KMS-11 (cell line): ENCODE data around the gene STX8.

Experiments used
- H2AFZ ChIP-seq: fragments of 200-600 bp; sonication (generic); 2 replicates; pipeline ENCODE4 v1.6.1; 2016; ENCODE audit warnings: antibody characterized with exemption, mixed run types, low read depth
- H3K27ac ChIP-seq: fragments of 200-600 bp; sonication (generic); 2 replicates; pipeline ENCODE4 v1.6.1; 2016; ENCODE audit warnings: mild to moderate bottlenecking, mixed run types
- H3K27me3 ChIP-seq: fragments of 200-600 bp; sonication (generic); 2 replicates; pipeline ENCODE4 v1.6.1; 2017; ENCODE audit warnings: mild to moderate bottlenecking, low read depth, mixed run types, moderate library complexity; ENCODE audit not compliant: insufficient read depth
- H3K36me3 ChIP-seq: fragments of 200-600 bp; sonication (generic); 2 replicates; pipeline ENCODE4 v1.6.1; 2017; ENCODE audit warnings: mild to moderate bottlenecking, mixed run types; ENCODE audit not compliant: insufficient read depth
- H3K4me1 ChIP-seq: fragments of 200-600 bp; sonication (generic); 2 replicates; pipeline ENCODE4 v1.6.1; 2016; ENCODE audit warnings: mild to moderate bottlenecking, low read depth, mixed run types; ENCODE audit not compliant: poor library complexity, severe bottlenecking
- H3K4me2 ChIP-seq: fragments of 200-600 bp; sonication (generic); 2 replicates; pipeline ENCODE4 v1.7.0; 2016; ENCODE audit warnings: mild to moderate bottlenecking, mixed run types
- H3K4me3 ChIP-seq: fragments of 200-600 bp; sonication (generic); IDR thresholded peaks from 2 replicates; pipeline ENCODE4 v1.6.1; 2017; ENCODE audit warnings: low read depth, low read length, mixed read lengths; ENCODE audit not compliant: insufficient read depth
- H3K79me2 ChIP-seq: fragments of 200-600 bp; sonication (generic); 2 replicates; pipeline ENCODE4 v1.6.1; 2016; ENCODE audit warnings: low read depth, mixed run types; ENCODE audit not compliant: insufficient read depth
- H3K9ac ChIP-seq: fragments of 200-600 bp; sonication (generic); 2 replicates; pipeline ENCODE4 v1.6.1; 2016; ENCODE audit warnings: mild to moderate bottlenecking, mixed run types
- H4K20me1 ChIP-seq: fragments of 200-600 bp; sonication (generic); 2 replicates; pipeline ENCODE4 v1.6.1; 2016; ENCODE audit warnings: mild to moderate bottlenecking, mixed run types; ENCODE audit not compliant: insufficient read depth
- CTCF ChIP-seq: fragments of 200-600 bp; sonication (generic); conservative IDR thresholded peaks from 2 replicates; pipeline ENCODE4 v1.6.1; 2017; ENCODE audit warnings: low read depth, mild to moderate bottlenecking, antibody characterized with exemption, low read length, moderate library complexity, mixed read lengths

Gene STX8

GRCh38 chr17:9409878-9410277 is 165.7 kb downstream of the STX8 start:
- H4K20me1 ChIP-seq = no peaks in the 10 kb centered on the region
- TF ChIP-seq CTCF = no peak

GRCh38 chr17:9408868-9409829 is 166.5 kb downstream of the STX8 start:
- H3K36me3 ChIP-seq = no peaks in the 10 kb centered on the region
- H2AFZ ChIP-seq = no peak overlapping the region
- H3K9ac ChIP-seq = no peak overlapping the region
- no peaks in the 10 kb centered on the region for H3K79me2 ChIP-seq
- H3K27ac ChIP-seq = no peak overlapping the region
- H4K20me1 ChIP-seq = no peaks in the 10 kb centered on the region
- H3K27me3 ChIP-seq = no peaks in the 10 kb centered on the region
- H3K4me1 ChIP-seq = no peaks in the 10 kb centered on the region
- H3K4me2 ChIP-seq = no peak overlapping the region
- no peak for TF ChIP-seq CTCF
- H3K4me3 ChIP-seq = no peak overlapping the region

More at GRCh38 chr17:9409878-9410277, 165.7 kb downstream of the STX8 start:
- no peaks in the 10 kb centered on the region for H3K36me3 ChIP-seq
- H3K4me2 ChIP-seq = no peak overlapping the region
- no peaks in the 10 kb centered on the region for H3K27me3 ChIP-seq
- H2AFZ ChIP-seq = no peak overlapping the region
- no peaks in the 10 kb centered on the region for H3K79me2 ChIP-seq
- no peak overlapping the region for H3K27ac ChIP-seq
- no peaks in the 10 kb centered on the region for H3K4me1 ChIP-seq
- H3K9ac ChIP-seq = no peak overlapping the region
- no peak overlapping the region for H3K4me3 ChIP-seq

- Histone ChIP-seq H3K79me2 (no peaks in the 10 kb centered on the region), H3K9ac (no peak overlapping the region), H3K27me3 (no peaks in the 10 kb centered on the region)
Measured at GRCh38 chr17:9408381-9408780, 167.2 kb downstream of the STX8 start.

GRCh38 chr17:9406046-9406606 is 169.5 kb downstream of the STX8 start:
- H2AFZ ChIP-seq = no peak overlapping the region
- H3K4me3 ChIP-seq = no peak overlapping the region
- no peaks in the 10 kb centered on the region for H3K4me1 ChIP-seq
- H4K20me1 ChIP-seq = no peaks in the 10 kb centered on the region
- TF ChIP-seq CTCF = no peak
- H3K36me3 ChIP-seq = no peaks in the 10 kb centered on the region
- no peaks in the 10 kb centered on the region for H3K27me3 ChIP-seq
- H3K4me2 ChIP-seq = no peak overlapping the region
- H3K27ac ChIP-seq = no peak overlapping the region
- H3K79me2 ChIP-seq = no peaks in the 10 kb centered on the region
- H3K9ac ChIP-seq = no peak overlapping the region

More at GRCh38 chr17:9408381-9408780, 167.2 kb downstream of the STX8 start:
- Histone ChIP-seq H2AFZ (no peak overlapping the region), H3K4me1 (no peaks in the 10 kb centered on the region), H3K27ac (no peak overlapping the region), H3K4me3 (no peak overlapping the region), H4K20me1 (no peaks in the 10 kb centered on the region), H3K36me3 (no peaks in the 10 kb centered on the region), H3K4me2 (no peak overlapping the region)
- no peak for TF ChIP-seq CTCF
